ENCODE measurements around the gene NRG3. TPM values are rescaled to one million over a fixed set of nuclear protein-coding genes. Genes with fewer than 3 reads are reported as not detected.

Gene NRG3
- total RNA-seq, 2 donors from 2014 or later: not detected

- H3K27ac Mint-ChIP-seq: no peak overlapping the region
- ATAC-seq: no peak
- H3K36me3 Mint-ChIP-seq: no peaks in the 10 kb centered on the region
- peaks cover 9% of the 10 kb centered on the region for H3K9me3 Mint-ChIP-seq
- no peaks in the 10 kb centered on the region for H3K27me3 Mint-ChIP-seq
- H3K4me1 Mint-ChIP-seq (ENCODE audit: low read depth in 2 of 2): no peaks in the 10 kb centered on the region
- DNase-seq (ENCODE audit: low spot score): no peak
- no peak overlapping the region for H3K4me3 Mint-ChIP-seq
Measured at GRCh38 chr10:82597840-82598239, 722.8 kb downstream of the NRG3 start.

- Mint-ChIP-seq H3K9me3 (peaks cover 21% of the 10 kb centered on the region), H3K36me3 (no peaks in the 10 kb centered on the region), H3K4me3 (no peak overlapping the region), H3K27ac (no peak overlapping the region), H3K4me1 (ENCODE audit: low read depth in 2 of 2) (no peaks in the 10 kb centered on the region), H3K27me3 (no peaks in the 10 kb centered on the region)
- DNase-seq (ENCODE audit: low spot score) (no peak), ATAC-seq (no peak)
Measured at GRCh38 chr10:82609845-82610244, 734.9 kb downstream of the NRG3 start.

GRCh38 chr10:82618007-82618406 lies 743.0 kb downstream of the NRG3 start:
- no peak overlapping the region for H3K4me3 Mint-ChIP-seq
- DNase-seq (ENCODE audit: low spot score) (no peak), ATAC-seq (no peak)
- no peaks in the 10 kb centered on the region for H3K4me1 Mint-ChIP-seq (ENCODE audit: low read depth in 2 of 2)
- H3K9me3 Mint-ChIP-seq: peaks cover 5% of the 10 kb centered on the region
- H3K27me3 Mint-ChIP-seq: no peaks in the 10 kb centered on the region
- H3K27ac Mint-ChIP-seq: no peak overlapping the region
- H3K36me3 Mint-ChIP-seq: no peaks in the 10 kb centered on the region

- Mint-ChIP-seq H3K27ac (no peak overlapping the region), H3K9me3 (peaks cover 10% of the 10 kb centered on the region), H3K4me1 (ENCODE audit: low read depth in 2 of 2) (no peaks in the 10 kb centered on the region), H3K4me3 (no peak overlapping the region), H3K27me3 (no peaks in the 10 kb centered on the region), H3K36me3 (no peaks in the 10 kb centered on the region)
- DNase-seq (ENCODE audit: low spot score): no peak
- no peak for ATAC-seq
Measured at GRCh38 chr10:82621680-82622079, 746.7 kb downstream of the NRG3 start.

GRCh38 chr10:82622479-82622878 lies 747.5 kb downstream of the NRG3 start:
- Mint-ChIP-seq H3K27me3 (no peaks in the 10 kb centered on the region), H3K4me3 (no peak overlapping the region), H3K27ac (no peak overlapping the region), H3K9me3 (peaks cover 6% of the 10 kb centered on the region), H3K4me1 (ENCODE audit: low read depth in 2 of 2) (no peaks in the 10 kb centered on the region), H3K36me3 (no peaks in the 10 kb centered on the region)
- no peak for DNase-seq (ENCODE audit: low spot score)
- no peak for ATAC-seq

GRCh38 chr10:82625512-82626189 lies 750.7 kb downstream of the NRG3 start:
- no peak for ATAC-seq

GRCh38 chr10:82628373-82628772 lies 753.4 kb downstream of the NRG3 start:
- no peak overlapping the region for H3K4me3 Mint-ChIP-seq
- DNase-seq (ENCODE audit: low spot score) (no peak), ATAC-seq (no peak)
- no peaks in the 10 kb centered on the region for H3K4me1 Mint-ChIP-seq (ENCODE audit: low read depth in 2 of 2)
- no peaks in the 10 kb centered on the region for H3K27me3 Mint-ChIP-seq
- peaks cover 22% of the 10 kb centered on the region for H3K9me3 Mint-ChIP-seq
- H3K27ac Mint-ChIP-seq: no peak overlapping the region
- H3K36me3 Mint-ChIP-seq: peaks cover 9% of the 10 kb centered on the region

More at GRCh38 chr10:82625512-82626189, 750.7 kb downstream of the NRG3 start:
- DNase-seq (ENCODE audit: low spot score): no peak
- Mint-ChIP-seq H3K27ac (no peak overlapping the region), H3K9me3 (peaks cover 17% of the 10 kb centered on the region), H3K27me3 (no peaks in the 10 kb centered on the region), H3K4me1 (ENCODE audit: low read depth in 2 of 2) (no peaks in the 10 kb centered on the region), H3K4me3 (no peak overlapping the region), H3K36me3 (peaks cover 6% of the 10 kb centered on the region)

GRCh38 chr10:82643076-82643475 lies 768.1 kb downstream of the NRG3 start:
- no peak overlapping the region for H3K27ac Mint-ChIP-seq
- H3K4me3 Mint-ChIP-seq: no peak overlapping the region
- ATAC-seq: no peak
- no peaks in the 10 kb centered on the region for H3K27me3 Mint-ChIP-seq
- H3K36me3 Mint-ChIP-seq: no peaks in the 10 kb centered on the region
- no peak for DNase-seq (ENCODE audit: low spot score)
- H3K9me3 Mint-ChIP-seq: peaks cover 18% of the 10 kb centered on the region
- H3K4me1 Mint-ChIP-seq (ENCODE audit: low read depth in 2 of 2): no peaks in the 10 kb centered on the region

- H3K4me3 Mint-ChIP-seq: no peak overlapping the region
- H3K36me3 Mint-ChIP-seq: no peaks in the 10 kb centered on the region
- no peak for ATAC-seq
- no peaks in the 10 kb centered on the region for H3K27me3 Mint-ChIP-seq
- peaks cover 18% of the 10 kb centered on the region for H3K9me3 Mint-ChIP-seq
- H3K27ac Mint-ChIP-seq: no peak overlapping the region
- no peaks in the 10 kb centered on the region for H3K4me1 Mint-ChIP-seq (ENCODE audit: low read depth in 2 of 2)
- no peak for DNase-seq (ENCODE audit: low spot score)
Measured at GRCh38 chr10:82643601-82644000, 768.6 kb downstream of the NRG3 start.

- DNase-seq (ENCODE audit: low spot score): no peak
- H3K27me3 Mint-ChIP-seq: no peaks in the 10 kb centered on the region
- no peak for ATAC-seq
- peaks cover 12% of the 10 kb centered on the region for H3K9me3 Mint-ChIP-seq
- H3K4me3 Mint-ChIP-seq: no peak overlapping the region
- H3K36me3 Mint-ChIP-seq: no peaks in the 10 kb centered on the region
- no peaks in the 10 kb centered on the region for H3K4me1 Mint-ChIP-seq (ENCODE audit: low read depth in 2 of 2)
- no peak overlapping the region for H3K27ac Mint-ChIP-seq
Measured at GRCh38 chr10:82645221-82645620, 770.2 kb downstream of the NRG3 start.

- Mint-ChIP-seq H3K4me1 (ENCODE audit: low read depth in 2 of 2) (no peaks in the 10 kb centered on the region), H3K4me3 (no peak overlapping the region), H3K36me3 (peaks cover 8% of the 10 kb centered on the region), H3K27me3 (no peaks in the 10 kb centered on the region), H3K27ac (no peak overlapping the region), H3K9me3 (peaks cover 19% of the 10 kb centered on the region)
- no peak for ATAC-seq
- DNase-seq (ENCODE audit: low spot score): no peak
Measured at GRCh38 chr10:82653244-82654155, 778.5 kb downstream of the NRG3 start.

- H3K36me3 Mint-ChIP-seq: no peaks in the 10 kb centered on the region
- H3K27ac Mint-ChIP-seq: no peak overlapping the region
- H3K27me3 Mint-ChIP-seq: no peaks in the 10 kb centered on the region
- ATAC-seq (no peak), DNase-seq (ENCODE audit: low spot score) (no peak)
- peaks cover 6% of the 10 kb centered on the region for H3K9me3 Mint-ChIP-seq
- no peaks in the 10 kb centered on the region for H3K4me1 Mint-ChIP-seq (ENCODE audit: low read depth in 2 of 2)
- no peak overlapping the region for H3K4me3 Mint-ChIP-seq
Measured at GRCh38 chr10:82660205-82660604, 785.2 kb downstream of the NRG3 start.

- Mint-ChIP-seq H3K4me1 (ENCODE audit: low read depth in 2 of 2) (no peaks in the 10 kb centered on the region), H3K4me3 (no peak overlapping the region), H3K27ac (no peak overlapping the region), H3K36me3 (no peaks in the 10 kb centered on the region), H3K9me3 (peaks cover 6% of the 10 kb centered on the region), H3K27me3 (no peaks in the 10 kb centered on the region)
- DNase-seq (ENCODE audit: low spot score) (no peak), ATAC-seq (no peak)
Measured at GRCh38 chr10:82660986-82661385, 786.0 kb downstream of the NRG3 start.

GRCh38 chr10:82661701-82662100 lies 786.7 kb downstream of the NRG3 start:
- H3K27me3 Mint-ChIP-seq: no peaks in the 10 kb centered on the region
- H3K36me3 Mint-ChIP-seq: no peaks in the 10 kb centered on the region
- DNase-seq (ENCODE audit: low spot score) (no peak), ATAC-seq (no peak)
- H3K9me3 Mint-ChIP-seq: peaks cover 6% of the 10 kb centered on the region
- H3K27ac Mint-ChIP-seq: no peak overlapping the region
- H3K4me1 Mint-ChIP-seq (ENCODE audit: low read depth in 2 of 2): no peaks in the 10 kb centered on the region
- no peak overlapping the region for H3K4me3 Mint-ChIP-seq
